PFSK-1 (cell line): Measurements from ENCODE around the gene EVX2.

Experiments used
- POLR2AphosphoS5 ChIP-seq: IDR thresholded peaks from 2 replicates; pipeline ENCODE4 v1.6.1; 2012; ENCODE audit warnings: low read depth, mild to moderate bottlenecking, control low read depth, low read length, moderate library complexity
- SIN3A ChIP-seq: IDR thresholded peaks from 2 replicates; pipeline ENCODE4 v1.6.1; 2012; ENCODE audit warnings: mild to moderate bottlenecking, low read length, moderate library complexity, borderline replicate concordance; ENCODE audit not compliant: insufficient read depth
- TF ChIP-seq, protein P1 (sequence below), 2 experiments: IDR thresholded peaks; 2 replicates each; pipeline versions ENCODE4 v1.6.1 to v1.8.0; 2011 to 2012; ENCODE audit warnings: low read depth in 2 of 2, low read length in 2 of 2, control low read depth in 1 of 2, inconsistent platforms in 1 of 2, mild to moderate bottlenecking in 1 of 2, moderate library complexity in 1 of 2; ENCODE audit not compliant: insufficient read depth in 1 of 2

DNA sequence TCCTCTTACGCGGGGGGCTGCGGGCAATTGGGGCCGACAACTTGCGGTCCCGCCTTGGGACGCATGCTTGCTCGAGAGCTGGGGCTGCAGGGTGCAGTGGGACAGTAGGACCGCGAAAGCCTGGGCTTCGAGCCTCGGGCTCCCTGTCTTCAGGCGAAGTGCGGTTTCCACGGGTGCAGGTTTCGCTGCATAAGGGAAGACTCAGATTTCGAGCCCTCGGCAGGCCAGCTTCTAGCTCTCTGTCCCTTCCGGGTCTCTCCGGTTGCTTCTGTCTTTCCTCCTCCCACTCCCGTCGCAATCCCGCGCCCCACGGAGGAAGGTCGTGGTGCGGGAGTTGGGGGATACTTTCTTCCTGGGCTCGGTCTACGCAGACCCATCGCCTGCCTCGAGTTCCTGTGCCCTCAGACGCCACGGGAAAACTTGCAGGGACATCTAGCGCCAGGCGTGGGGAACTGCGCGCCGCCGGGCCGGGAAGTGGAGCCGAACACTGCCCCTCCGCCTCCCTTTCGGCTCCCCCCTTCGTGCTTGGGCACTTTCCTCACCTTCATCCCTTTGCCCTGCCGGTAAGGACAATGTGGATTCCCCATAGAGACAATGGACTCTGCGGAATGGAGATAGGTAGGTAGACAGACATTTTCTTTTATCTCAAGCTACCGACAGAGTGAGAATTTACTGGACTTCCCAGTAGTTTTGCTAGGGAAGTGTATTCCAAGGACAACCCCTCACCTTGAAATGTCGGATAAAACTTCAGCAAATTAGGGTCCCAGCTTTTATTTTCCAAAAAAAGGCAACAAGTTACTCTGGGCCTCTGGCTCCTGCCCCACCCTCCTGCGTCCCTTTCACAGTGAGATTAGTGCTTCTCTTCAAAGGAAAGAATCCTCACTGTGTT lies 4.5 kb upstream of the EVX2 start:
- TF ChIP-seq SIN3A (no peak), POLR2AphosphoS5 (no peak)
- TF ChIP-seq, protein P1, sequence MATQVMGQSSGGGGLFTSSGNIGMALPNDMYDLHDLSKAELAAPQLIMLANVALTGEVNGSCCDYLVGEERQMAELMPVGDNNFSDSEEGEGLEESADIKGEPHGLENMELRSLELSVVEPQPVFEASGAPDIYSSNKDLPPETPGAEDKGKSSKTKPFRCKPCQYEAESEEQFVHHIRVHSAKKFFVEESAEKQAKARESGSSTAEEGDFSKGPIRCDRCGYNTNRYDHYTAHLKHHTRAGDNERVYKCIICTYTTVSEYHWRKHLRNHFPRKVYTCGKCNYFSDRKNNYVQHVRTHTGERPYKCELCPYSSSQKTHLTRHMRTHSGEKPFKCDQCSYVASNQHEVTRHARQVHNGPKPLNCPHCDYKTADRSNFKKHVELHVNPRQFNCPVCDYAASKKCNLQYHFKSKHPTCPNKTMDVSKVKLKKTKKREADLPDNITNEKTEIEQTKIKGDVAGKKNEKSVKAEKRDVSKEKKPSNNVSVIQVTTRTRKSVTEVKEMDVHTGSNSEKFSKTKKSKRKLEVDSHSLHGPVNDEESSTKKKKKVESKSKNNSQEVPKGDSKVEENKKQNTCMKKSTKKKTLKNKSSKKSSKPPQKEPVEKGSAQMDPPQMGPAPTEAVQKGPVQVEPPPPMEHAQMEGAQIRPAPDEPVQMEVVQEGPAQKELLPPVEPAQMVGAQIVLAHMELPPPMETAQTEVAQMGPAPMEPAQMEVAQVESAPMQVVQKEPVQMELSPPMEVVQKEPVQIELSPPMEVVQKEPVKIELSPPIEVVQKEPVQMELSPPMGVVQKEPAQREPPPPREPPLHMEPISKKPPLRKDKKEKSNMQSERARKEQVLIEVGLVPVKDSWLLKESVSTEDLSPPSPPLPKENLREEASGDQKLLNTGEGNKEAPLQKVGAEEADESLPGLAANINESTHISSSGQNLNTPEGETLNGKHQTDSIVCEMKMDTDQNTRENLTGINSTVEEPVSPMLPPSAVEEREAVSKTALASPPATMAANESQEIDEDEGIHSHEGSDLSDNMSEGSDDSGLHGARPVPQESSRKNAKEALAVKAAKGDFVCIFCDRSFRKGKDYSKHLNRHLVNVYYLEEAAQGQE (IDR thresholded peaks at IDR 0.05; ENCODE audit: insufficient read depth in 1 of 2, low read depth in 2 of 2, low read length in 2 of 2) = no peak
